Omental fat pad (tissue), 4 donors: ENCODE results near the gene ATIC. TPM values are rescaled to one million over a fixed set of nuclear protein-coding genes. Genes with fewer than 3 reads are reported as not detected.

Experiments
- ATAC-seq: fragments of 150-250 bp; one replicate; pipeline ENCODE4 v1.9.1; 2016; ENCODE audit warnings: mild to moderate bottlenecking, moderate library complexity; ENCODE audit not compliant: low FRiP score
- DNase-seq: peaks from one replicate; pipeline ENCODE4 v3.0.0-alpha.2; 2019; ENCODE audit warnings: low spot score
- total RNA-seq, 4 donors: library from RNA; depleted of rRNA; stranded (reverse); fragments of >200 nt; gene quantifications; one replicate each; pipeline ENCODE4 v1.1.0, GENCODE V29; 2016
- TF ChIP-seq, protein P1 (sequence below), 3 donors: fragments of 450-650 bp; IDR thresholded peaks; one replicate each; pipeline ENCODE4 v1.5.1; 2016 to 2017; ENCODE audit warnings: antibody characterized with exemption in 3 of 3, mild to moderate bottlenecking in 3 of 3, moderate library complexity in 2 of 3

Gene ATIC
- total RNA-seq, 4 donors from 2014 or later, result 28.2 to 62.1 (median 35.9) TPM

DNA sequence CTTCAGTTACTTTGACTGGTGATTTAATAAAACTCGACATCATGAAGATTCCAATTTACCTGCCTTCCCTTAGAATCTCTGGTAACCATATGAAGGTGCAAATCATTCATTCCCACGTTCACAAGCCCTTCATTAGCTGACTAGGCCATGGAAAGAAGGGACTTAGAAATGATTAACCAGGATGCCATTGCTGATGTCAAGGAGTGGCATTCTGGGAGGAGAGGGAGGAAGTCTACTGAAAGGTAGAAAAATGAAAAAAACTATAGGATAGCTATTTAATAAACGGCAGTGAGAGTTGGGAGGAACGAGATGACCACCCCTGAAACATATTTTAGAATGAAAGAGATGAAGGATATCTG is 1.4 kb downstream of the ATIC start:
- ATAC-seq, result no peak
- TF ChIP-seq, protein P1, sequence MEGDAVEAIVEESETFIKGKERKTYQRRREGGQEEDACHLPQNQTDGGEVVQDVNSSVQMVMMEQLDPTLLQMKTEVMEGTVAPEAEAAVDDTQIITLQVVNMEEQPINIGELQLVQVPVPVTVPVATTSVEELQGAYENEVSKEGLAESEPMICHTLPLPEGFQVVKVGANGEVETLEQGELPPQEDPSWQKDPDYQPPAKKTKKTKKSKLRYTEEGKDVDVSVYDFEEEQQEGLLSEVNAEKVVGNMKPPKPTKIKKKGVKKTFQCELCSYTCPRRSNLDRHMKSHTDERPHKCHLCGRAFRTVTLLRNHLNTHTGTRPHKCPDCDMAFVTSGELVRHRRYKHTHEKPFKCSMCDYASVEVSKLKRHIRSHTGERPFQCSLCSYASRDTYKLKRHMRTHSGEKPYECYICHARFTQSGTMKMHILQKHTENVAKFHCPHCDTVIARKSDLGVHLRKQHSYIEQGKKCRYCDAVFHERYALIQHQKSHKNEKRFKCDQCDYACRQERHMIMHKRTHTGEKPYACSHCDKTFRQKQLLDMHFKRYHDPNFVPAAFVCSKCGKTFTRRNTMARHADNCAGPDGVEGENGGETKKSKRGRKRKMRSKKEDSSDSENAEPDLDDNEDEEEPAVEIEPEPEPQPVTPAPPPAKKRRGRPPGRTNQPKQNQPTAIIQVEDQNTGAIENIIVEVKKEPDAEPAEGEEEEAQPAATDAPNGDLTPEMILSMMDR (IDR thresholded peaks at IDR 0.05), result no peak
- no peak for DNase-seq

DNA sequence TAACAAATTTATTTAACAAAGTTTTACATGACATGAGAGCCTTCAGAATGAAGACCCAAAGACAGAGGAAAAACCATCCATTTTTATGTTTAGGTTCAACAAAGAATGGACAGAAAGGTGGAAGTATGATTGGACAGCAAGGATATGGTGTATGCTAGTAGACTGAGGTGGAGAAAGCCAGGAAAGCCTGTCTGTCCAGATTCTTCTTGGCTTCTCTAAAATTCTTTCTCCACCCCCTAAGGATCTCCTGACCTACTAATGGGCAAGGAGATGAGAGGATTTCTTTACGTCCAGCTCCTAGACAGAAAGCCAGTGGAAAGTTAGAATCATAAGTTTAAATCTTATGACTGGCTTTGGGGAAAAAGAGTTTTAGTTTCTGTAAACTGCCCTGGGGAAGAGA is 3.0 kb downstream of the ATIC start:
- ATAC-seq, result no peak
- no peak for DNase-seq

DNA sequence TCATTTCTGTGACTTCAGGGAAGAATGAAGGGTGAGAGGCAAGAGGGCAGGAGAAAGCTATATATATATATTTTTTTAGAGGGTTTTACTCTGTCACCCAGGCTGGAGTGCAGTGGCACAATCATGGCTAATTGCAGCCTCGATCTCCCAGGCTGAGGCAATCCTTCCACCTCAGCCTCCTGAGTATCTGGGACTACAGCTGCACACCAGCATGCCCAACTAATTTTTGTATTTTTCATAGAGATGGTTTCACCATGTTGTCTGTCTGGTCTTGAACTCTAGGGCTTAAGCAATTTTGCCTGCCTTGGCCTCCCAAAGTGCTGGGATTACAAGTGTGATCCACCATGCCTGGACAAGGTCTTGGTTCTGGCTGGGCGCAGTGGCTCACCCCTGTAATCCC is 3.4 kb downstream of the ATIC start:
- TF ChIP-seq, protein P1 (IDR thresholded peaks at IDR 0.05), result no peak
- ATAC-seq (no peak), DNase-seq (no peak)

More for the DNA sequence above, 3.0 kb downstream of the ATIC start:
- TF ChIP-seq, protein P1 (IDR thresholded peaks at IDR 0.05), result no peak

DNA sequence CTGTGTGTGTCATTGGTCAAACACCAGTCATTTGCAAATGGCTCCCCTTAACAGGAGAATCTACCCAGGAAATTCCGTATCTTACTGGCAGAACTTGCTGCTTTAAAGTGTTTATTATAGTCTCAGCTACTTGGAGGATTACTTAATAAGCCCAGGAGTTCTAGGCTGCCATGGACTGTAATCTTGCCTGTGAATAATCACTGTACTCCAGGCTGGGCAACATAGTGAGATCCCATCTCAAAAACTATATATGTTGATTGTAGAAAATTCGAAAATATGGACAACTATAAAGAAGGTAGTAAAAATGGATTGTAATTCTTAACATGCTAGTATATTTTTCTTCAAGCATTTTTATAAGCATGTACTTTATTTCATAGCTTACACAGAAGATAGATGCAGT is 4.5 kb downstream of the ATIC start:
- TF ChIP-seq, protein P1 (IDR thresholded peaks at IDR 0.05), result no peak
- ATAC-seq (no peak), DNase-seq (no peak)

DNA sequence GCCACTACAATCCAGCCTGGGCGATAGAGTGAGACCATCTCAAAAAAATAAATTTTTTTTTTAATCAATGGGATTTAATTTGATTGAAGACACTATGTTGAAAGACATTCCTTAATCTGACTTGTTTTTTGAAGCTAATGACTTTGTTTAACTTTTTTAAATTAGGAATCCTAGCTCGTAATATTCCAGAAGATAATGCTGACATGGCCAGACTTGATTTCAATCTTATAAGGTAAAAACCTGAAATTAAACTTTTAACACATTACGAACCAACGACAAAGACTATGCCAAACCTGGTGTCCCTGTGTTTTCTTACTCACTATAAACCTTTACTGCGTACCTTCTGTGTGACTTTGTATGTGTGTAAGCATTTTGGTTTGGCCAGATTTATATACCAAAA is 7.6 kb downstream of the ATIC start:
- ATAC-seq (no peak), DNase-seq (no peak)
- TF ChIP-seq, protein P1 (IDR thresholded peaks at IDR 0.05), result no peak

DNA sequence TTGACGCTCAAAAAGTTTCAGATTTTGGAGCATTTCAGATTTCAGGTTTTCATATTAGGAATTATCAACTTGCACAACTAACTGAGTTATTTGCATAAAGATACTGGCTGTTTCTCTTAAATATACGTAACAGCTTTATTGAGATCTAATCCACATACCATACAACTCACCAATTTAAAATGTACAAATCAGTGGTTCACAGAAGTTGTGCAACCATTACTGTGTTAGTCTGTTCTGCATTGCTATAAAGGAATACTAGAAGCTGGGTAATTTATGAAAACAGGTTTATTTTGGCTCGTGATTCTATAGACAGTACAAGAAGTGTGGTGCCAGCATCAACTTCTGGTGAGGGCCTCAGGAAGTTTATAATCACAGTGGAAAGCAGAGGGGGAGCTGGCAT is 8.2 kb downstream of the ATIC start:
- DNase-seq (no peak), ATAC-seq (no peak)
- TF ChIP-seq, protein P1 (IDR thresholded peaks at IDR 0.05), result no peak

DNA sequence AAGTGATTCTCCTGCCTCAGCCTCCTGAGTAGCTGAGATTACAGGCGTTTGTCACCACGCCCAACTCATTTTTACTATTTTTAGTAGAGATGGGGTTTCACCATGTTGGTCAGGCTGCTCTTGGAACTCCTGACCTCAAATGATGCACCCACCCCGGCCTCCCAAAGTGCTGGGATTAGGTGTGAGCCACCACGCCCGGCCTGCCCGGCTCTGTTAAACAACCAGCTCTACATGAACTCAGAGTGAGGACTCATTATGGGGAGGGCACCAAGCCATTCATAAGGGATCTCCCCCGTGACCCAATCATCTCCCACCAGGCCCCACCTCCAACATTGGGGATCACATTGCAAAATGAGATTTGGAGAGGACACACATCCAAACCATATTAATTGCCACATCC is 8.8 kb downstream of the ATIC start:
- DNase-seq (no peak), ATAC-seq (no peak)
- TF ChIP-seq, protein P1 (IDR thresholded peaks at IDR 0.05), result no peak
